GM12891 (cell line): ENCODE data around the gene ZNF728. TPM values are rescaled to one million over a fixed set of nuclear protein-coding genes. Genes with fewer than 3 reads are reported as not detected.
"Not testable (repeated sequence)": the region's sequence is repeated elsewhere in the genome, so short reads cannot be mapped to it uniquely, and the experiment has no call there.

Source experiments
- DNase-seq: peaks from one replicate; pipeline ENCODE4 v3.0.0; 2011; ENCODE audit warnings: low spot score; ENCODE audit not compliant: insufficient read length
- FAIRE-seq: peaks from 2 replicates; lab custom pipeline; 2011; peaks lifted over from hg19 to GRCh38; lab: Jason Lieb, UNC
- PAX5 ChIP-seq: IDR thresholded peaks from 2 replicates; pipeline ENCODE4 v1.6.1; 2011; ENCODE audit warnings: low read length, moderate library complexity, mild to moderate bottlenecking; ENCODE audit not compliant: insufficient read depth, severe bottlenecking
- POLR2A ChIP-seq: IDR thresholded peaks from 2 replicates; pipeline ENCODE4 v1.6.1; 2011; ENCODE audit warnings: low read depth, low read length, control low read depth
- POLR2AphosphoS5 ChIP-seq: IDR thresholded peaks from 2 replicates; pipeline ENCODE4 v1.6.1; 2011; ENCODE audit warnings: low read depth, low read length, control low read depth
- POU2F2 ChIP-seq: IDR thresholded peaks from 2 replicates; pipeline ENCODE4 v1.6.1; 2011; ENCODE audit warnings: low read depth, mild to moderate bottlenecking, control low read depth, low read length, moderate library complexity
- SPI1 ChIP-seq: IDR thresholded peaks from 2 replicates; pipeline ENCODE4 v1.6.1; 2011; ENCODE audit warnings: low read depth, low read length, control low read depth
- TAF1 ChIP-seq: IDR thresholded peaks from 2 replicates; pipeline ENCODE4 v1.6.1; 2011; ENCODE audit warnings: low read depth, low read length, control low read depth
- polyA plus RNA-seq: library from polyadenylated mRNA; unstranded; fragments of >200 nt; gene quantifications from one replicate; pipeline ENCODE4 v1.2.1, GENCODE V29; 2012; ENCODE audit warnings: low read depth, missing spikeins, inconsistent platforms; ENCODE audit not compliant: missing spikeins

Gene ZNF728
- polyA plus RNA-seq = not detected

GRCh38 chr19:23002690-23003422 is at the start of gene ZNF728:
TSS of gene ZNF728 (minus strand) at chr19:23003176. CDS start at chr19:23003030, 146 bp downstream.
- TF ChIP-seq TAF1 = no peak
- TF ChIP-seq POU2F2 = no peak
- no peak for TF ChIP-seq POLR2A
- no peak for TF ChIP-seq PAX5
- no peak for TF ChIP-seq POLR2AphosphoS5
- TF ChIP-seq SPI1 = no peak
- no peak for DNase-seq
- no peak for FAIRE-seq

GRCh38 chr19:23052349-23052748 is 49.4 kb upstream of the ZNF728 start:
- no peak for FAIRE-seq
- TF ChIP-seq SPI1 = no peak
- no peak for TF ChIP-seq PAX5
- TF ChIP-seq TAF1 = no peak
- no peak for TF ChIP-seq POLR2A
- no peak for TF ChIP-seq POLR2AphosphoS5
- no peak for TF ChIP-seq POU2F2
- no peak for DNase-seq

GRCh38 chr19:23049256-23049655 is 46.3 kb upstream of the ZNF728 start:
- no peak for FAIRE-seq
- no peak for TF ChIP-seq TAF1
- no peak for TF ChIP-seq PAX5
- no peak for TF ChIP-seq POU2F2
- TF ChIP-seq POLR2A = no peak
- TF ChIP-seq SPI1 = no peak
- no peak for TF ChIP-seq POLR2AphosphoS5
- DNase-seq = no peak

GRCh38 chr19:23046743-23047142 is 43.8 kb upstream of the ZNF728 start:
- DNase-seq (no peak), FAIRE-seq (no peak)
- TF ChIP-seq TAF1 (no peak), PAX5 (no peak), POLR2A (no peak), POLR2AphosphoS5 (no peak)

- FAIRE-seq (no peak), DNase-seq (no peak)
- no peak for TF ChIP-seq PAX5
- no peak for TF ChIP-seq SPI1
- no peak for TF ChIP-seq POU2F2
- no peak for TF ChIP-seq POLR2AphosphoS5
- no peak for TF ChIP-seq TAF1
- no peak for TF ChIP-seq POLR2A
Measured at GRCh38 chr19:23033721-23034120, 30.7 kb upstream of the ZNF728 start.

- DNase-seq = no peak
- FAIRE-seq = no peak
- no peak for TF ChIP-seq POLR2AphosphoS5
- TF ChIP-seq POU2F2 = no peak
- TF ChIP-seq TAF1 = no peak
- TF ChIP-seq POLR2A = no peak
- no peak for TF ChIP-seq SPI1
- no peak for TF ChIP-seq PAX5
Measured at GRCh38 chr19:23015660-23016059, 12.7 kb upstream of the ZNF728 start.

GRCh38 chr19:22994957-22995356 is 8.0 kb downstream of the ZNF728 start:
- FAIRE-seq, DNase-seq: not testable (repeated sequence)

GRCh38 chr19:22976248-22976647 is 26.7 kb downstream of the ZNF728 start:
- DNase-seq (no peak), FAIRE-seq (no peak)
- no peak for TF ChIP-seq SPI1
- TF ChIP-seq PAX5 = no peak
- TF ChIP-seq POU2F2 = no peak
- no peak for TF ChIP-seq POLR2AphosphoS5
- no peak for TF ChIP-seq TAF1
- TF ChIP-seq POLR2A = no peak

GRCh38 chr19:22975546-22976136 is 27.3 kb downstream of the ZNF728 start:
- not testable (repeated sequence) for DNase-seq, FAIRE-seq

- TF ChIP-seq PAX5 (no peak), POLR2A (no peak), TAF1 (no peak), SPI1 (no peak), POU2F2 (no peak), POLR2AphosphoS5 (no peak)
- FAIRE-seq (no peak), DNase-seq (no peak)
Measured at GRCh38 chr19:22945560-22945959, 57.4 kb downstream of the ZNF728 start.
